Right ventricle myocardium superior (tissue), 1 donor: ENCODE results near the gene SLIT3. TPM values are rescaled to one million over a fixed set of nuclear protein-coding genes. Genes with fewer than 3 reads are reported as not detected.

ENCODE experiments used
- ATAC-seq: fragments of 200-7000 bp; cut with Tn5 transposase; one replicate; pipeline ENCODE4 v1.9.1; 2020; ENCODE audit warnings: mild to moderate bottlenecking; ENCODE audit not compliant: poor library complexity
- DNase-seq: peaks from one replicate; pipeline ENCODE4 v3.0.0-alpha.2; 2020
- intact Hi-C: fragments of 100-400 bp; cut with DNase I; formaldehyde crosslinking; loops from one replicate; pipeline ENCODE4 v1.11.2; 2022
- total RNA-seq: library from RNA; stranded (reverse); fragmentation: NEBNext Ultra II Directional; extraction: Animal tissue kit (Norgen Biotek cat#: 25700); gene quantifications from one replicate; pipeline ENCODE4 v1.2.1, GENCODE V29; 2021
- donor health status: DM: no; HTN: yes; CAD: no; lungs with severe emphysema.

SLIT3 gene
- total RNA-seq, 1 donor from 2014 or later, result 12.5 TPM

DNA sequence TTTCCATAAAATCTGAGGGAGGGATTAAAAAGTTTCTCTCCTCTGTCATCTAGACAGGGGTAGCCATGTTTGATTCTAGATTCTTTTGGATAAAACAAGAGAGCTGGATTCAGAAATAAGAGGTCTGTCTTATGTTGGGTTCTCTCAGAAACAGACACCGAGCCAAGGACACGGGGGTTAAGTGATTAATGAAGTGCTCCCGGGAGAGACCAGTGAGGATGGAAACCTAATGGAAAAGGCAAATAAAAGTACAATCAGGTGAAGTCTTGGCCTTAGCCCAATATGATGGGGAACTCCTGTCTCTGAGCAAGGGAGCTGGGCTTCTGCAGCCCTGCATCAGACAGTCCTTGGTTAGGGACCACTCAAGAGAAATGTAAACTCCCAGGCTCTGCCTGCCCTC, 413.0 kb downstream of the SLIT3 start:
- intact Hi-C loops, result no loop called here
- ATAC-seq (no peak), DNase-seq (no peak)

DNA sequence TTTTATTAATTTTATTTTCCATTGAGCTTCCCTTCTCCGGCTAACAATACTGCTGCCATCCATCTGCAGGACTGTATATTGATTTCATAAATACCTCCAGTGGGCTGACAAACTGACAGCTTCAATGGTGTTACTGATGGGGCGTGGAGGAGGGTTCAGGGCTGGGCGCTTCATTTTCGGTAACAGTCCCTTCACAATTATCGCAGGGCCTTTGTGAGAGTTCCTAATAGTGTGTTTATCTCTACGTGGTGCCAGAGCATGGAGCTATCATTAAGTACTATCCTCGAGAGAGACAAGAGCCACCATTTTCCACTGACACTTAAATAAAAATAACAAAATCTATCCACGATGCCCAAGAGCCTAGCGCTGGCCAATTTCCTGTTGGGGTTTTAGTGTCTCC, 414.8 kb downstream of the SLIT3 start:
- no peak for DNase-seq
- intact Hi-C loops, result no loop called here
- peak; percentile 83 for ATAC-seq

DNA sequence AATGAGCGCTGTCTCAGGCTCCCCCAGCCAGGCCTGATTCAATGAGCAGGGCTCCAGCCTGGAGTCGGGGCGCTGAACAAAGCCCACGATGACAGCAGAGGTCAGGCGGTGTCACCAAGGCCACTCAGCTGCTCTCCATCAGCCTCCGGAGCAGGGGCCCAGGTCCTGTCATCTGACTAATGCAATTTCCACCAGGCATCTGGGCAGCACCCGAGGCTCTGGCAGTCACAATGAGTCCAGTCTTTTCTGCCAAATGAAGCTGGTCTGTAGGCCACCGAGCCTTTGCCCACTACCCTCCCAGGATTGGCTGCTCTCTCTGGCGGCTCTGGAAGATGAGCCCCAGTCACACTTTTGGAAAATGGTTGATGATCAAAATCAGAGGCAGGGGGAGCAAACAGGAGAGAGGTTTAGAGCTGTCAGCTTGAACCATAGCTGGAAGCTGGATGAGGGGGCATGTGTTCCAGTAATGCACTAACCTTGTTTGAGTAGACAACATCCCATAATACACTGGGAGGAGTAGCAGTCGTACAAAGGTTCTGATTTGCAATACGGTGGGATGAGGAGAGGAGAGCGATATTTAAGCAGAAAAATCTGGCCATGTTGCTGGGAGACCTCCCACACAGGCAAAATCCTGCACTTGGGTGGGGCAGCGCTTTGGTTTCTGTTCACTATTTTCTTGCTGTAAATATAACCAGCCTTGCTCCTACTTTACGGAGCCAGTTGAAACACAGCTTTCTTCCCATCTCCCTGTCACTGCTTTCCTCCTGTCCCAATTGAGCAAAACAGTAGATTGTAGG, 415.4 kb downstream of the SLIT3 start:
- peak; percentile 88 for ATAC-seq
- DNase-seq, result peak; percentile 73
- intact Hi-C loops, result no loop called here

DNA sequence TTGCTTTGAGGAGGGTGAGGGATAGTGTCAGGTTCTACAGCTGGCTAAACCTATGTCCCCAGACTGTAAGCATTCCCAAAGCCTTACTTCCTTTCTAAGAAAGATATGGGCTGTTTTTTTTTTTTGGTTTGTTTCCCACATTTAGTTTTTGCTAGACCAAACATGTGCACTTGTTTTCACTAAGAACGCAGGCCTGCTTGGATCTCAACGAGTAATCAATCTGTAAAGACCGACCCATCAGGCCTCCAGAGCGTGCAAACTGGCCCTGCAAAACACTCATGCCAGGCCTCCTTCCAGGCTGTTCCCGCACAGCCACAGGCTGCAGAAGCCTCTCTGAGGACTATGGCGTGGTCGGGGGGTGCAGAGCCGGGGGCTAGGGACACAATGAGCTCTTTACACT, 416.9 kb downstream of the SLIT3 start:
- DNase-seq (no peak), ATAC-seq (no peak)
- intact Hi-C loops, result no loop called here

DNA sequence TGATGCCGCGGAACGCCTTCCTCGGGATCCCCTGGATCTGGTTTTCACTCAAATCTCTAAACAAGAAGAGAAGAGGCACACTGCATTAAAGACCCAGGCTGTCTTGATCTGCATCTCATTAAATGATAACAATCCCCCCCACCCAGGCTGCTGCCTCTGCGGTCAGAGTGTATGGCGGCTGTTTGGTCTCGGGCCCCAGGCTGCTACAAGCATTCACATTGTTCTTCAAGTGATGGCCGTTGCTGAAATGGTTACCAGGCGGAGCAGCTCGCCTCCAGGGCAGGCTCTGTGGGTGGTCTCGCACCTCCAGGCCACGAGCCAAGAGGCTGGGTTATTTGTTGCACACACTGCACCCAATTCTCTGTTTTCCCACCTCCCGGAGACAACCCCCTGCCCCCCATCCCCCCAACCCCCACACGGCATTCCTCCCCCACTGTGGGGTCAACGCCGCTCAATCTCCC, 417.6 kb downstream of the SLIT3 start:
- ATAC-seq (no peak), DNase-seq (no peak)
- intact Hi-C loops, result no loop called here

DNA sequence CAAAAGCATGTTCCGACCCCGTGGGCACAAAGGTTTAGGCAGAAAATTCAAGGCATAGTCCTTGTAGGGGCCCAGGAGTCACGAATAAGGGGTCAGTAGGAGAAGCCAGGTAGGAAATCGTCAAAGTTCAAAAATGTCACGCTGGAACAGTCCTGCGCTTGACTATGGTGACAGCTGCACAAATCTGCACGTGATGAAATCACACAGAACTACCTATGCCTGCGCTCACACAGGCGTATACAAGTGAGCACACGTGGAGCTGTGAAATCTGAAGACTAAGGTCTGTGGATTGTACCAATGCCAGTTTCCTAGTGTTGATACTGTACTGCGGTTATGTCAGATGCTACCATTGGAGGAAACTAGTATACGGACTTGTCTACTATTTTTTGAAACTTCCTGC, 418.7 kb downstream of the SLIT3 start:
- ATAC-seq (no peak), DNase-seq (no peak)
- intact Hi-C loops, result no loop called here

DNA sequence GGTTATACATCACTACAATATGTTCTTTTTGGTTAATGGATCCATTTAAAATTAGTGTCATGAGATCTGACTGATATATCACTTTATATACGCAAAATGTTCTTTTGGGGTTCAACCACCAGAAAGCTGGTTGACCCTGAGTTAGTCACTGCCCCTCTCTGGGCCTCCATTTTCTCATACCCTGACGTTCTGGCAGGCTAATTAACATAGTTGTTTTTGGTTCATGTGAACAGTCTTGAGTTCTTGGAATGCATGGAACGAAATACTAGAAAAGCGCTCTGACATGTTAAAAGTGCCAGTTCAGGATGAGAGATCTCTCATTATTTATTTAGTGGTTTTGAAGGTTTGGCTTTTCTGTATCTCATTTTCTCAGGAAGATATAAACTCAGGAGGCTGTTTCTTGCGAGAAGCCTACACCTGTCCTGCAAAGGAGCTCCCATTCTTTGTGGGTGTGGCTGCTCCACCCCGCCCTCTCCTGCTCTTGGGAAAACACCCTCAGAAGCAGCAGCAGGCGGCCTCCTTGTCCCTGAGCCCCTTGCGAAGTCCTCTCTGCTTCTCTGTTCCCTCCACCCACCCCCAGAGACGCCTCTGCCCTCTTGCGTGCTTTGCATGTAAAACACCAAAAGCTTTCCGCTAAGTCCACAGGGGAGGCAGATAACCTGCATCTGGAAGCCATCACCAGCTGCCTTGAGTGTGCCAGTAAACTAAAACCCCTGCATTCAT, 419.4 kb downstream of the SLIT3 start:
- ATAC-seq (no peak), DNase-seq (no peak)
- intact Hi-C loops, result no loop called here

DNA sequence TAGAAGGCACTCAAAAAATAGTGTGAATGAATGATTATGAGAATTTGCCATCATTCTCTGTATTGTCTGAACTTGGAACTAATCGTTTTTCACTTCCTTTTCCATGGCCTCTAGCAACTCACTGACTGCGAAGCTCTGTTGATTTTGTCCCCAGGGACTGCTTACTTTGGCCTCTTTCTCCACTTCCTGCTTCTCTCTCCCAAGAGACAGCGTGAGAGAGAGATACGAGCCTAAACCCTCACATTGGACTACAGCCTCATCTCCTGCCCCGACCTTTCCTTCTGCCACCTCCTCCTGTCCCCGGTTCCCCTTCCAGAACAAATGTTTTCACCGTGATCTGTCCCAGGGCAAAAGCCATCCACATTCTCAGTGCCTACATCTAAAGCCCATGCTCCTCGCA, 421.0 kb downstream of the SLIT3 start:
- no peak for DNase-seq
- intact Hi-C loops, result no loop called here
- ATAC-seq, result peak; percentile 50

DNA sequence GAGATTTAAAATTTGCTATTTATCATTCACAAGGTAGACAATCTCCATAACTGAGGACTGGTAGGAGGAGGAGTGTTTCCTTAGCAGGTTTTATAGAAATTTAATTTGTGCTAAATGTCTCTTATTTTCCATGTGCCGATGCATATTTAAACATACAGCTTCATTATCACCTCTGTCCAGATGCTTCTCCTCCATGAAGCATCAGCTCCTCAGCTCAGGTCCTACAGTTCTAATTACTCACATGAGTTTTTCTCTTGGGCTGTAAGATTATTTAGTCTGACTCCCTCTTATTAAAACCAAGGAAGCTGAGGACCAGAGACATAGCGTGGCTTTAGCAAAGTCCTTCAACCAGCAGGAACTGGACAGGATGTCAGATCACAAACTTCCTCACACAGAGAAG, 421.6 kb downstream of the SLIT3 start:
- DNase-seq, result no peak
- intact Hi-C loops, result no loop called here
- ATAC-seq, result no peak

DNA sequence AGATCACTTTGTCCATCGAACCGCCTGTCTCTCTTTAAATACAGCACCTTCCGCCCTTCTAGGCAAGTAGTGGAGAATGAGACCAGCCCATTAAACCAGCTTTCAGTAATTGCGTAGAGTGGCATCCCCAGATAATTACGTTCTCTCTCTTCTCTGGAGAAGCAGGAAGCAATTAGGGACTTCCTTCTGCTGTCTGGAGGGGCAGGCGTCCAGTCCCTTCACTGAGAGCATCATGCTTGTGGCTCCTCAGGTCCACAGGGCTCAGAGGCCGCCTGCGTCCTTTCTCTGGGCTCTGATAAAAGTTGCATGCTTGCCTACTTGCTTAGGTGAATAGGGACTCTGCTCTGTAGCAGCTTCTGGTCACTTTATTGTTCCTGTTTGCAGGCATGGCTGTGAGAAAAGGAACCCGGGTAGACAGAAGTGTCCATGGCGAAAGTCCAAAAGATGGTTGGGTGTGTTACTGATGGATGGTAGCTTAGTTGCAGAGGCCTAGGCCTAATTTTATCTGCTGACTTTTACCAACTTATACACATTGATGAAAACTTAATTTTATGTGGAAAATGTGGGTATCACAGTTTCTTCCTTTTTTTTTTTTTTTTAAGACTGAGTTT, 422.7 kb downstream of the SLIT3 start:
- intact Hi-C loops, result no loop called here
- DNase-seq (no peak), ATAC-seq (no peak)

DNA sequence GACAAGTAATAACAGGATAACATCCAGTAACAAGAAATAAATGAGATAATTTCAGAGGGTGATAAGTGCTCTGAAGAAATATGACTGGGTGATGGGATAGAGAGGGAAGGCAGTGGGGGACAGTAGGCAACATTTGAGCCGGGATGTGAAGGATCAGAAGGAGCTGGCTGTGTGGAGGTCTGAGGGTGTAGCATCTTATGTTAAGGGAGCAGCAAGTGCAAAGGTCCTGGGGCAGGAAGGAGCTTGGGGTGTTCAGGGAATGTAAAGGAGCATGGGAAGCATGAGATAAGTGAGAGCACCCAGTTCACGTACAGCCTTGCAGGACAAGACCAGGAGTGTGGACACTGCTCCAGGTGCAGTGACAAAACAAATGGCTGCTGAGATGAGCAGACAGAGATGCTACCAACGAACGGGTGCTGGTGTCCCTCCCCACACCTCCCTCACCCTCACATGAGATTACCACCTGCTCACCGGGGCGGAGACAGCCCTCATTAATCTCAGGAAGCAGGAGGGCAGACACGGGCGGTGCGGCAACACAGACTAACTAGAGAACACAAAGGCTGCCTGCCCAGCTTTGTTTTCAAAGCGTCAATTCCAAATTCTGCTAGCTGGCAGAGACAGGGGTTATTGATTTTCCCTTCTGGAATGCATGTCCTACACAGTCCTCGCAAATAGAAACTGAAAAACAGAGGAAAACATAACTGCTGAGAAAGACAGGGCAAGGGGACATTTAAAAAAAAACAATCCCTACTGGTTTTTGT, 423.6 kb downstream of the SLIT3 start:
- DNase-seq (no peak), ATAC-seq (no peak)
- intact Hi-C loops, result no loop called here

DNA sequence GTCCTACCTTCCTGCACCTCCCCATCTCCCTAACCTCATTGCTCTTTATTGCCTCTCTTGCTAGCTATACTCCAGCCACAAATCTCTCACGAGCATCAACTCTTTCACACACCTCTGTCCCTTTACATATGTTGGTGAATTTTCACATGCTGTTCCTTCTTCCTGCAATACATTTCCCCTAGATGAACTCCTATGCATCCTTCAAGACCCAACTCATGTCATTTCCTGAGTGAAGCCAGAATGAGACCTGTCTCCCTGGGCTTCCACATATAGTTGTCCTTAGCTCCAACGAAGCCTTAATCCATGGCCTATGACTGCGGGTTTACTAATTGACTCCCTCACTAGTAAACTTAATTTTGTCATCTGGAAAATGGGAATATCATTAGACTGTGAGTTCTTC, 424.5 kb downstream of the SLIT3 start:
- DNase-seq (no peak), ATAC-seq (no peak)
- intact Hi-C loops, result no loop called here

DNA sequence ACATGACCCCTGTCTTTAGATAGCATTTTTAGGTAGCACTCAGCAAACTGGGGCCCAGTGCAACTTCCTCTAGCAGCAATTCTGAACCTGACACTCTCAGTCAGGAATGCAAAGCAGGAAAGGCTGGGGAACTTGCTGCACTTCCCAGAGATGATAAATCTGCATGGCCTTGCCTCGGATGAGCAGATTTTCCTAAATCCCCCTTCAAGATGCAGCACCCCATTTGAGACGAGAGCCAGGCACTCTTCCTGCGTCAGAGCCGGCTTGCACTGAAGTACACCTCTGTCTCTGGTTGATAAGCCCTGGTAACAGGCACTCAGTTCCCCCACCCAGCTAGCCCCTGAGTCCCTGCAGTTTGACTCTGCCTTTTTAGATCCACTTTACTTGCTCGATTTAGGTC, 425.1 kb downstream of the SLIT3 start:
- ATAC-seq, result no peak

DNA sequence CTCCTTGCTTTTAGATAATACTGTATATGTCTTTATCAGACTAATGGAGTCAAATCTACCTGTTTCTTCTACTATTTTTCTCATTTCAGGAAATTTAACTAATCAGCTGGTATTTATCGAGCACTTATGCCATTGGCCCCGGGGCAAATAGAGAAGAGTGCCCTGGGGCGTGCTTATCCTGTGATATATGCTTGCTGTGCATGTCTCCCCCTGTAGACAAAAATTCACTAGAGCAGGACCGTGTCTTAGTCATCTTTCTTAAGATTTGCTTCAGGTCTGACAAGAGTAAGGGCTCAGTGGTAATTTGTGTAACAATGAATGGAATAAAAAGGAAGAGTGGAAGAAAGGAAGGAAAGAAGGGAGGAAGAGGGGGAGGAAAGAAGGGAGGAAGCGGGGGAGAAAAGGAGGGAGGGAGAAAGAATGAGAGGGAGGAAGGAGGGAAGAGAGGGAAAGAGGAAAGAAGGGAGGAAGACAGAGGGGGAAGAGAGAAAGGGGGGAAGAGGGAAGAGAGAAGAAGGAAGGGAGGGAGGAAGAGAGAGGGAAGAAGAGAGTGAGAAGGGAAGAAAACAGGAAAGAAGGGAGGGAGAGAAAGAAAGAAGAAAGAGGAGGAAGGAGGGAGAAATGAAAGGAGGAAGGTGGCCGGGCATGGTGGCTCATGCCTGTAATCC, 426.1 kb downstream of the SLIT3 start:
- ATAC-seq, result no peak
- intact Hi-C loops, result no loop called here
- no peak for DNase-seq

More for the DNA sequence above, 425.1 kb downstream of the SLIT3 start:
- no peak for DNase-seq
- intact Hi-C loops, result no loop called here

DNA sequence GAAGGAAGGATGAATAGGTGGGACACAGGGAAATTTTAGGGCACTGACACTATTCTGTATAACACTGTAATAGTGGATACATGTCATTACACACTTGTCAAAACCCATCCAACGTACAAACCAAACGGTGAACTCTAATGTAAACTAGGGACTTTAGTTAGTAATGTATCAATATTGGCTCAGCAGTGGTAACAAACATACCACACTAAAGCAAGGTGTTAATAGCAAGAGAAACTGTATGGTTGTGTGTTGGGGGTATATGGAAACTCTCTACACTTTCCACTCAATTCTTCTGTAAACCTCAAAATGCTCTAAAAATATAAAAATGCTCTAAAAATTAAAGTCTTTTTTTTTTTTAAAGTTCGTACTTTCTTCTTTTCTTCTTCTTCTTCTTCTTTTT, 428.7 kb downstream of the SLIT3 start:
- ATAC-seq, result no peak
- intact Hi-C loops, result no loop called here
- DNase-seq, result no peak

DNA sequence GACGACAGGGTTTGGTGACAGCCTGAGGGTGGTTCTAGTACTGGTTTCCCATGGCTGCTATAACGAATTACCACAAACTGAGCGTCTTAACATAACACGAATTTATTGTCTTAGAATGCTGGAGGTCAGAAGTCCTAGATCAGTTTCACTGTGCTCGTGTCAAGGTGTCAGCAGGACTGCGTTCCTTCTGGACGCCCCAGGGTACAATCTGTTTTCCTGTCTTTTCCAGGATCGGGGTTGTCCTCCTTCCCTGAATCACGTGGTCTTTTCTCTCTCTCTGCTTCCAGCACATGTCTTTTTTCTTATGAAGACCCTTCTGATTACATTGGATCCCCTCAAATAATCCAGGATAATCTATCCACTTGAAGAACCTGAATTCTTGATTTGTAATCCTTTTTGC, 430.0 kb downstream of the SLIT3 start:
- intact Hi-C loops, result no loop called here
- DNase-seq (no peak), ATAC-seq (no peak)

DNA sequence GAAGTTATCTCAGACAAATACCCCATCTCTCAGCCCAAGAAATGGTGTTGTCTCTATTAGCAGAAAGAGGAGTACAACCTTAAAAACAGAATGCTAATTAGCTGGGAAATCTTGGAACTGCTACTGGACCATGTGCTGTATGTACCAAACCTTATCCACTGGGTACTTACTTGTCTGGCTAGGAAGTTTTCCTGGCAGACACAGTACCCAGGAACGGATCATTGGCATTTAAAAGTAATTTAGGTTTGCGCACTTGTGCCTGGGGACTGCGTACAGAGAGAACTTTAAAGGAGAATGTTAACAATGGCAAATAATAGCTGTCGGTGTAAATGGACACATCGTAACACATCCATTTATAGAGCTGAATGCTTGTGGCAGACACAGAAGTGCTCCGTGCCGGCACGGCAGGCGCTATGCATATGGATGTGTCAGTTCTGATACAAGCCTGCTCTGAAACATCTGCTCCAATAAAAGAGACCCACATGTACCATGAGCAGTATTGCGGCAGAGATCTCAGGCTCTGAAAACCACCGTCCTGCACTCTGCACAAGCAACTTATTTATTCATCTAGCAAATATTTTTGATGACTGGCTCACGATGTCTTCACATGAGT, 431.2 kb downstream of the SLIT3 start:
- peak; percentile 94 for ATAC-seq
- intact Hi-C loops, result no loop called here
- peak; percentile 47 for DNase-seq

DNA sequence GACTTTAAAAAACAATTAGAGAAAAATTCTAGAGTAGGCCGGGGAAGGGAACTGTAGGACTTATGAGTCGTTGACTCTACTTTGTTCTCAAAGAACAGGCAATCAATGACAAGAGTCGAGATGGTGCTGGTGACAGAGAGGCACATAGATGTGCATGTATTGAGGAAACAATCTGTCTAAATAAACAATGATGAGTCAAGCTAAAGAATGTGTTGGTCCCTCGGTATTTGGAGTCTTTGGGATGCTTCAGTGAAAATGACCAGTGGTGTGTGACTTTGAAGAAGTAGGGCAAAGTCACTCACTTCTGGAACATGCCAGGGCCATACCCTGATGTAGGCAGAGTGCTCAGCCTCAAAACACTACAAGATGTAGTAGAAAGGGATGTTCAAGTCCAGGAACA, 433.7 kb downstream of the SLIT3 start:
- no peak for DNase-seq

More for the DNA sequence above, 433.7 kb downstream of the SLIT3 start:
- intact Hi-C loops, result no loop called here
- ATAC-seq, result no peak
